ENCODE results near the gene LIX1.
"Not testable (repeated sequence)": the region's sequence is repeated elsewhere in the genome, so short reads cannot be mapped to it uniquely, and the experiment has no call there.

The LIX1 gene

DNA sequence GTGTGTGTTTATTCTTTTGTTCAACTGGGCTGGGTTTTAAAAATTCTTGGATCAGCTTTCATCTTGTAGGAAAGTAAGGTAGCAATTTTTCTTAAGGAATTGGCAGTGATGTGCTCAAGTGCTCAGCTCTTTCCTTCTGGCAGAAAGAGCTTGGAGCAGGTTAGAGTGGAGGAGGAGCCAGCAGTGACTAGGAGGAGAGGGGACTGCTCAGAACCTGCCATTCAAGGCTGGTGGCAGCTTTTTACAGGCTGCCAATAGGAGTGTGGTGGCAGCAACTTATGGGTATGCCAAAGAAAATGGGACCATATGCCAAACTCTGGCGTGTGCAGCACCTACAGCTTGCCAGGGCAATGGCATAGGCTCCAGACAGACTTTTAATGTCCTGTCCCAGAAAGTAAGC, 2.2 kb downstream of the LIX1 start:
- DNase-seq, result not testable (repeated sequence)

DNA sequence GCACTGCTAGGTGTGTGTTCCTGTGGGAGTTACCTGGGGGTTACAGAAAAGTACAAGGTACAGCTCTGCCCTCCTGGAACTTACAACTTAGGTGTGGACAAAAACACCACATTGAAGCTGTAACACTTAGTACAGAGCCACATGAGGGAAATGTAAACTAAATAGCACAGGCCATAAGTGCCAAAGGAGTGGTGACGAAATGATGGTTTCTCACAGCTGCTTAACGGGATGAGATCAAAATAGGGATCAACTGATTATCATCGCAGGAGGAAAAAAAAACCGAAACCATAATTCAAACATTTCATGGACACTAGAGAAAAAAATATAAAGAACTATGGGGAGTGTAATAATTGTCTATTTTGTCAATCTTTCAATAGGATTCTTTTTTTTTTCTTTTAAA, 5.9 kb downstream of the LIX1 start:
- DNase-seq, result no peak

DNA sequence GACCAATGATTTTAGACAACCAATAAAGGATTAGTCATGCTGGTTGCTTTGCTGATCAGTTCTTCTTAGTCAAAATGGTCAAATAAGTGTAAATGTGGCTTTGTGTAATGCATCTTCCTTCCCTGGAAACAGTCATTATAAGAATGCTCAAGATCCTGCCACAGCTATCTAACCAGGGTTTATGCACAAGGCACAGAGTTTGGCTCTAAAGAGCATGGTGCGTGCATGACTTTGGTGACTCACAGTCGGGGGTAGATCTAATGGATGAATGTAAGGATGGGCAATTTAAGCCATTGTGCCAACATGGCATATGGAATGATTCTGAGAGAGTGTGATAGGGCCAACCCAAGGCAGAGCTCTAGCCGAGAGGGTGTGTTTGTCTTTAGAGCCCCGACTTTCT, 6.5 kb downstream of the LIX1 start:
- no peak for DNase-seq

DNA sequence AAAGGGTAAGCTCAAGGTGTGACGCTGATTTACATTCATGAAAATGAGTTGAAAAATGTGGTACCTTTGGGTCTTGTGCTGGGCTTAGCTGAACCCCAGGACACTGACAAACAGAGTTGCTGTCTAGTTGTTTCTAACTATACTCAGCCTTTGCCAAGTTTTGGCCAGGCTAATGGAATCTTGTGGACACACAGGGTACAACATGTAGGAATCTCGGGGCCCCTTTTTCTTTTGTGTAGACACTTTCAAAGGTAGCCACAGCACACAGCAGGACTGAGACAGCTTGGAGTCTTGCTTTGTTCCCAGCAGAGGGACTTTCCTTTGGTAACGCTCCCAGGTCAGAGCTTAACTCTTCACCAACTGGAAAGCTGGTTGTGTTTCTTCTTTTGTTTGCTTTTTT, 7.8 kb downstream of the LIX1 start:
- no peak for DNase-seq

DNA sequence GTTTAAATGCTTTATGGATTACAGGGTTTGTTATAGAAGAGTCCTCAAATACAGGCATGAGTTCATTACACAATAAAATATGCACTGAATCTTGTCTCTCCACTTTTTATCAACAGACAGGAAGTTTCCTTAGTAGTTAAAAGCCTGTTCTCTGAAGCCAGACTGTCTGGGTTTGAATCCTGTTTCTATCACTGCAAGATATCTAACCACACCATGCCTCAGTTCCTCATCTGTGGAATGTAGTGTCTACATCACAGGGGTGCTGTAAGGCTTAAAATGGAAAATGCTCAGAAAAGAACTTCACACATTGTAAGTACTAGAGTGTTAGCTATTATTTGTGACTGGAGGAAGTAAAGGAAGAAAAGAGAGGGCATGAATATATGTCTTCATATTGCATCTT, 9.3 kb downstream of the LIX1 start:
- DNase-seq, result no peak

DNA sequence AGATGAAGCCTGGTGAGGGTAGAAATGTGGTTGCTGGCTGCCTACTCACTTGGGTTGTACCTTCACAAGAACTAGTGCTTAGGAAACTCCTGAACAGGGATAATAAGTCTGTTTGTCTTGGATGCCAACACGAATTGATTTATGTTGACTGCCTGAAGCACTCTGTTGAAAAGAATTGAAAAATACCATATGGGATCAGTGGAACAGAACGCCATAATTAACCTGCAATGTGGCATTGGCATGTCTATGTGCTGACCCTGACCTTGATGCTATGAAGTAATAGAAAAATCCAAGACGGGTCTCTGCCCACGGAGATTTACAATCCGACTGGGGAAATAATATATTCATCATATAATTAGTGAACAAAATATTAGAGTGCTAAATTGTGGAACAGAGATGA, 10.5 kb downstream of the LIX1 start:
- no peak for DNase-seq

DNA sequence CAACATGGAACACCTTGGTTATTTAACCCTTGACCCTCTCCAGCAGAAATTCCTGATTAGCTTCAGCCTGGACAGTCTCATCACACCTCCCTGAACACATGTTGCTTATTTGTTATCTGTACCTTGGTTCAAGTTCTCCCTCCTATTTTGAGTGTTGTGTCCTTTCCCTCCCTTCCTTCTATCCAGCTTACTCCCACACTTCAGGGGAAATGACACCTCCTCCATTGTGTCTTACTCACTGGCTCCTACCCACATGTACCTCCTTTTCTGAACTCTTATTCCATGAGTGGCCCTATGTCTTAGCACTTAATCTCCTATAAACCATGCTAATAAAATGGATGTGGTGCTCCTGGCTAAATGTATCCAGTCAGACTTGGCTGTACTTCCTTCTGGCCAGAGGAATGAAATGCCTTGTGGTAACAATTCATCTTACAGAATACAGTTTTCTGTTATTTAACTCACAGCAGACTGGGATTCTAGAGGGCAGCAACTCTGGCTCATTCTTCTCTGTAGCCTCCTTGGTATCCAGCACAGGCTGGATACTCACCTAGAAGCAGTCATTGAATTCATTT, 11.2 kb downstream of the LIX1 start:
- no peak for DNase-seq

DNA sequence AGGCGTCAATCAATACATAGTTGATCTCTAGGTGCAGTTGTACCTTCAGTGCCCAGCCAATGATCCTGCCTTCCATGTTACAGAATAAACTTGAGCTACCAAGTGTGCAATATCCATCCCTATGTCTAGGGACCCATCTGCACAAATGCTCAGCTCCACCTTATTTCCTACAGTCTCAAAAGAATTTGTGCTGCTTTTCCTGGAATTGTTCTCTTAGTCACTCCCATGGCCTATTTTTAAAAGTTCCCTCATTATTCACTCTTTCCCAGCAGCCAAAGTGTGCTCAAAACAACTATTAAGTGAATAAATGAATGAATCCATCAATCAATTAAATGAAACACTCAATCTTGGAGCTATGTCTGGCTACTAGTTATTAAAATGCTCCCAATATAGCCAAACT, 14.7 kb downstream of the LIX1 start:
- DNase-seq, result no peak

DNA sequence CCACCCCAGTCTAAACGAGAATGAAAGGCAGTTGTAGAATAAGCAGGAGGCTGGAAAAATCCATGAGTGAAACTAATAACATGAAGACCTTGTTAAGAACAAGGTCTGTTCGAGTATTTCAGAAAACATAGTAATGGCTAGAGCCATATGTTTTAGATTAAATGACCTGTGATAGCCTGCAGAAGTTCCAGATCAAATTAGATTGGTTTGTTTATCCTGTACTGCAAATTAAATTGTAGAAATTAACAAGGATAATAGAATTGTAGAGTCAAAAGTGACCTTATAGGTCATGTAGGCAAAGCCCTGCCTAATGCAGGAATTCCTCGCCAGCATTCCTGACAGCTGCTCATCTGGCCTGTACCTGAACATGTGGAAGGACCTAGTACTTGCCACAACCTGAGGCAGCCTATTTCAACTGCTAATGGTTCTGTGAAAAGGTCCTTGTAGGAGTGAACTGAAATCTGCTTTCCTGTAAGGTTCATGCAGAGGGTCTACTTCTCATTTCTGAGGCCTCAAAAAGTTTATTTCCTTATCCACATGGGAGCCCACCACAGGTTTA, 17.2 kb downstream of the LIX1 start:
- no peak for DNase-seq

DNA sequence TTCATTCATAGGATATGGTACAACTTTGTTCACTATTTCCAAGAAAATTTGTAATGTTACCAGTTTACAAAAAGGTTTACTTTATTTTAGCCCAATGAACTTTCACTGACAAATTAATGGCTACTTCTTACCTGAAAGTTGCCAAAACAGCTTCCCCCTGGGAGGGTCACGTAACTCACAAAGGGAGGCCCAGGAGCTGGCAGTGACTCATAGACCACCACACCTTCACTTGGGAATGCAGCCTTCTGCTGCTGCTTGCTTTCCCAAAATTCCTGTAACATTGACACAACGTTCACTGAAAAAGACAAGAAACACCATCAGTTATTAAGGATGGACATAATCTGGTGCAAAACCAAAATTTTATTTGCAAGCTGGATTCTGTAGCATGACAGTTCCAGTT, 18.1 kb downstream of the LIX1 start:
- no peak for DNase-seq

DNA sequence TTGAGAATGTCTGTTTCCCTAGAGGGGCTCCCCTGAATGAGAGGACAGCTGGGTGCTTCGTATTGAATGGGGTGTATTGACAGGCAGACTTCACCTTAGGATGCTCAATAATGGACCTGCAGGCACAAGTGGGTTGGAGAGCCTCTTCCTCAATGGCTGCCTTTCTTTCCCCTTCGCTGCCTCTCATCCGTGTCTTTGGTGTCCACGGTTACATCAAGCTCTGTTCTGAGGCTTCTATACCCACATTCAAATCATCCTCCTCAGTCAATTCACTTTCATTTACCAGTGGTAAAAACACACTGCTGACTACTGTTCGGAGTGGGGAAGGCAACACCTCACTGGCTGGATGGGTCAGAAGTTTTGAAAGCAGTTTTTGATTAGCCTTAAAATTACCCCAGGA, 20.6 kb downstream of the LIX1 start:
- peak; percentile 39 for DNase-seq

DNA sequence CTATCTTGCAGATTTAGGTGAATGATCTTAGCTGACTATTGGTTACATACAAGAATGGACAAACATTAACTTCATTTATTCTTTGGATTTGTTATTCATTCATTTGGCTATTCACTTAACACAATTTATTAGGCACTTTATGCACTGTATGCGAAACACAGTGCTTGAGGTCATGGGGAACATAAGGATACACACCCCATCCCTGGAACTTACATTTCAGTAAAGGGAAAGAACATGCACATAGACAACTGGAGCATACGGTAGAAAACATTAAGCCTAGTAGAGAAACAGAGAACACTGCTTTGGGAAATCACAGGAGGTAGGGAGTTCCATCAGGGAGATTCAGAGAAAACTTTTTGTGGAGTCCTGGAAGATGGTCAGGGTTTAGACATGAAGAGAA, 22.2 kb downstream of the LIX1 start:
- DNase-seq, result no peak

DNA sequence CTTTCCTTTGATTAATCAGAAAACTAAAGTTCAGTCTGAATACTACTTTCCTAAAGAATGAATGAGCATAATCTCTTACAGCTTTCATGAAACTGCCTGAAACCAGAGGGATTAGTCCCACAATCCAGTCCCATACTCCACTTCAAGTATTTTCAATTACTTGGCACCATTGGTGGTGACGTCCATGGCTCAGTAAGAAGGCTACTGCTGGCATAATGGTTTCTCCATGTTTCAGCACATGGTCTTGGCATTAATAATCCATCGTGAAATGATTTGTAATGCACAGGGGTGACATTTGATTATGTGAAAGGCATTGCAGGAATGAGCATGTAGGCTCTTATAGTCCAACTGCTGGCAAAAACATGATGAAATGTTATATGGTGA, 23.4 kb downstream of the LIX1 start:
- DNase-seq, result no peak

DNA sequence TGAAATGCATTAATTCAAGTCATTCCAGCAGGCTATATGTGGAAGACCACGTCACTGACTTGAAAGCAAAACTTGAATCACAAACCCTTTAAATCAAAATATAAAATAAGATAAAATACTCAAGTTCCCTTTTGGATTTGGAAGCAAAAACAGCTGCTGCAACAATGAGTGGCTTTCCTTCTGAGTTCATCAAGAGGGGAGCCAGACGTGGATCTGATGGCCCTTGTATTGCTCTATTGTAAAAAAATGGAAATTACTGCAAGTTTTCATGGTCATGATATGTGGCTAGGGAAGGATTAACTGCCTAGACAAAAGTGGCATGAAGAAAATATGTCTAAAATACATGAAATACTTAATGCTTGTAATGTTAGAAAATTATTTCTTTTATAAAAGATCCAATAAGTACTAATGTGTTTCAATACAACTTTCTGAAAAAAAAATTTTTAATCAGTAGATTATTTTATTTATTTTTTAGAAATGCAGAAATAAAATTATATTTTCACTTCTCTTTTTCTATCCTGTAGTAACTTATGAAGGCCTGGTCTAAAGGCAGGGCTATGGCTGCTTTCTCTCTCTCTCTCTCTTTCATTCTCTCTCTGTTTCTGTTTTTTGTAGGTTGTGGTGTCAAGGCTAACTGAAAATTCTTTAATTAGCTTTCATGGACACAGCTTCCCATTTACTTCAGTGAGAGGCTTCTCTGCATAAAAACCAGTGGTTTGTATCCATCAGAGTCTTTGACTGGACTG, 24.0 kb downstream of the LIX1 start:
- DNase-seq, result no peak

DNA sequence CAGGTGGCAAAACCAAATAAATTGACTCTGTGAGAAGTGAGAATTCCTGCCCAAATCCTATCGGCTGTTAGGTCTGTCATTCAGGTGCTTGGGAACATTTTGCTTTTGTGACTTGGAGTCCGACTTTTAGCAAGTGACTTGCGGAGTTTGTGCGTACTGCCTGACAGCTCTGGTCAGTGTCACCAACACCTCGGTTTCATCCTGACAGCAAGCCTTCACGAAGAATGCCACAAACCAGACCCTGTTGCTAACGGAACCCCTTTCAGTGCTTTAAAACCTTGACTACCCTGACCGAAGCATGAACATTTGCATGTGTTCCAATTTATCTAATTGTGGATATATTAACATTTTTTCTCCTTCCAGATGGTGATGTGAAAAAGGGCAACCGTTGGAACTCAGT, 26.5 kb downstream of the LIX1 start:
- no peak for DNase-seq

DNA sequence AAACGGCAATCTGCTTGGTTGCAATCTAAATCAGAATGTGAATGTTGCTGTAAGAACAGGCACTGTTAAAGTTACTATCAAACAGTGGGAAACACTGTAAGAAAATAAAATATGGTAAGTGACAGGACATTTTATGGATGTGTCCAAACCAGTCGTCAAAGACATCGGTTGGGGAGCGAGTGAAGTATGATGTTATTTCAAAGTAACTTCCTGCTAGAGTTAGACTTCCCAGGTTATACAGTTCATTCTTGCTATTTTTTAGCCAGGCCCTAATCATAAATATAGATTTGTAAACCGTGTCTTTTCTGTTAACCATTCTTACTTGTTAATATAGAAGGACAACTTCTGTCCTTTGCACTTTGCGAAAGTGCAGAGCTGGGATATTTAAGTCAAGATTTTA, 30.2 kb downstream of the LIX1 start:
- DNase-seq, result no peak

DNA sequence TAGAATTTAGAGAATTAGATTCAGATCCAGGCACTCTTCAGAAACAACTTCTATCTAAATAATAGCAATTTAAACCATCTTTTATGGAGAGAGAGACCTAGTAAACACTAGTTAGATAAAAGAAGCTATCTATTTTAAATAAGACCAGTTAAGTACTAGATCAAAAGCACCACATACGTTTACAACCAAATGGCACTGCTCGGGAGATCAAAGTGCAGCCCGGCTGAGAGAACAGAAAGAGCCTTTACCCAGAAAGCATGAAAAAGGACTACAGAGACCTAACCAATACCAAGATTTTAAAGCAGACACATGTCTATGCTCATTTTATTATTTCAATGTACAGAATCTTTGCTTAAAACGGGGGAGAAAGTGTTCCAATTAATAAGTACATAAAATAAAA, 30.8 kb downstream of the LIX1 start:
- DNase-seq, result no peak

DNA sequence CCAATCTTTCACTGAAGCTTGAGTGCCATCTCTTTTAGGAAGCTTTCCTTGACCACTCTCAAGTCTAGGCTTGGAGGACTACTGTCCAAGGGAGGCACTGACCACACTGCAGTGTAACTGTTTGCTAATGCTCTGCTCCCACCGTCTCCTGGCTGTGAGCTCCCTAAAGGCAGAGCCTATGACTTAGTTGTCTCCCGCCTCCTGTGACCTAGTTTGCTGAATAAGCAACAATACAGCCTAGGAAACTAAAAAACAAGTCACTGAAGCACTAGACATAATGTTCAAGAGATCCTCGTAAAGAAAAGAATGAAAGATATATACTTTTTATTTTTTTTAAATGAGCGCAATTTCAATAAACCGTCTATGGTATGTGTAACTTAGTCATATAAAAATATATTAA, 31.4 kb downstream of the LIX1 start:
- no peak for DNase-seq

DNA sequence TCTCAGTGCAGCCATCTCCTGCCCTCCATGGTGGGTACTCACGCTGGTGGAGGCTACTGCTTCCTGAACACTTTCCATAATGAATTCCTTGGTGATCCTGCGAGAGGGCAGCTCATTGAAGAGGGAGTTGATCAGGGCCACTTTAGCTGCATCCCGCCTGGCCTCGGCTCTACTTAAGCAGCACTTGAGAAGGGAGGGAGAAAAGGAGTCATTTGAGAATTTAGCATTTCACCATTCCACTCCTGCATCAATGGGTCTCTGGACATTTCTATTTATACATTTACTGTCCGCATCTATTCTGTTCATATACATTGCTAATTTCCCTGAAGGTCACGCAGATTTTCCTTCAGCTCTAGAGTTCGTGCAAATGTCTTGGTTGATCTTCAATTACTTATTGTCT, 35.1 kb downstream of the LIX1 start:
- DNase-seq, result peak; percentile 48

DNA sequence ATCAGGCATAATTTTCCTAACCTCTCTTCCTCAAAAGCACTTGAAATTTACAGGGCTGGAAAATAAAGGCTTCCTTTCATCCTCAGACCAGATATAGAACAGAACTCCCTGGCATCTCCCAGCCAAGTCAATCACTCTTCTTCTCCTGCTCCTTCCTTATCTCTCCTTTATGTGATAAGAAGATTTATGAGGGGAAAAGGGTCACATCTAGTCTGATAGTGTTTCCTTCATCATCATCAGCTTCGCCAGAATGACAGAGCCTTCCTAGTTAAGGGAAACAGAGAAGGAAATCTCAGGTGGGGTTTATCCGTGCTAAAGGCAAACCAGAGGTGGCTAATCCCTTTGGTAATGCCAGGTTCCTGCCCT, 36.2 kb downstream of the LIX1 start:
- DNase-seq, result no peak

DNA sequence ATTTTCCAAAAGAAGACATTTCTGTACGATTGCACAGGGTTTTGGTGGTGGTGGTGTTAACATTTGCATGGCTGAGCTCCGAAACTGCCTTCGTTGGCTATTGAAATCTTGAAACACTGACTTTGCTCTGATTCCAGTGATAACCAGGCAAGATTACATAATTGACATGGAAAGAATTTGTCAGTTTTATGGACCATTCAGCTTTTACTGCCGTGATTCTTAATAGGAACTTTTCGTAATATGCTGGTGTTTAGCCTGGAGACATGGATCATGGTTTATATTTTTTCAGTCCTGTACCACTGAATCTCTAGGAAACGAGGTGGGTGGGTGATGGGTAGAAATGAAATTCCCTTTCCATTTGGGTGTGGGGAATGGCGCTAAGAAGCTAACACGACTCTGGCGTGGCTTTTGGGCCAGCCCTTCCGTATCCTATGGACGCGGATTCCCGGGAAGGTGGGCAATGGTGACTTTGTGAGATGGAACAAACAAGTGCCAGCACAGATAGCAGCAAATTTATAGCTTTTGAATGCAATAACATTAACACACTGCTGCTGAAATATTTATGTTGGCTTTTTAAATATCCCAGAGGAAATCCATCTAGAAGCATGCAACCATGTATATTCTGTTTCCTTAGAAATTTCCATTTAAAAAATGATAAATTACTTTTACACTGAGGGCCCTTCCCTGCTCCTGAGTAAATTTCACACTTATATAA, 36.8 kb downstream of the LIX1 start:
- DNase-seq, result no peak

DNA sequence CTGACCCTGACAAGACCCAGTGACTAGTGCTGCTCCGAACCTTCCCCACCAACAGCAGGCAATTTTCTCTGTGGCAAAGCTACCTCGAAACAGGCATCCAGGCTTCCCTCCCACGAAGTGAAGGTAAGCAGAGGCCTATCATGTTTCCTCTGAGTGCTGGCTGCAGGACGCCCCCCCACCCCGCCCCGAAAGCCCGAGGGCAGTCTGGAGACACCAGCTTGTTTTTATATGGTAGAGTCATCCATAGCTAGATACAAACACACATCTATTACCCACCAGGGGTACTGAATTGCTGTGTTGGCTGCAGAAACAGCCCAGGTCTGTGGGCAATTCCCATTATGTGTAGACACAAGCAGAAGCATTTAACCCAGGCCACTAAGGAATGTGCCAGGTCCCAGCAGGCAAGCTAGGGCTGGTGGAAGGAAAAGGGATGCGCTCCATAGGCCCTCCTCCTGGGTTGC, 40.4 kb downstream of the LIX1 start:
- no peak for DNase-seq

DNA sequence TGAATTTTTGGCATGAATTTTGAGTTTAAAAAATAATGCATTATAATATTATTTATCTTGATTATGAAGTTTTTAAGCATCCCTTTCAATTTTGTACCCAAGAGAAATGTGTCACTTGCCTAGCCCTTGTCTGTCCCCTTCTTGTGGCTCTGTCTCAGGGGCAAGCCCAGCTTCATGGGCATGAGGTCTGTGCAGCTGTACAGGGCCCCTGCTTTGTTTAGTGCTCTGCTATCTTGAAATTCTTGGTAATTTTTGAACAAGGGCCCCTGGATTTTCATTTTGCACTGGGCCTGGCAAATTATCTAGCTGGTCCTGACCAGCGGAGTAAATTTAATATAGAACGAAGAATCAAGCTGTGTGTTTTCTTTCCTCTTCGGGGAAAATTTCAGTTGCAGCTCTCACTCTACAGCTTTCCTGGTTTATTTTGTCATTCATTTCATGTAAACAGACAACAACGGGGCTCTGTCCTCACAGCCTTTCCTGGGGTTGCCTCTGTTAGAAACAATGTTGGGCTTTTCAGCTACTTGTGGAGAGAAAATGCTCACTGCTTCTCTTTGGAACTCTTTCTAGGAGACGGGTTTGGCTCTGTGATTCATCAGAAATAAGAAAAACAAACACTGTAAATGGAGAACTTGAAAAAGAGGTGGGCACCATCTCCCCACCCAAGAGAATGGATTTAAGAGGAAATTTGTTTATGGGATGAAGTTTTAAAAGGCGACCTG, 41.1 kb downstream of the LIX1 start:
- DNase-seq, result no peak

DNA sequence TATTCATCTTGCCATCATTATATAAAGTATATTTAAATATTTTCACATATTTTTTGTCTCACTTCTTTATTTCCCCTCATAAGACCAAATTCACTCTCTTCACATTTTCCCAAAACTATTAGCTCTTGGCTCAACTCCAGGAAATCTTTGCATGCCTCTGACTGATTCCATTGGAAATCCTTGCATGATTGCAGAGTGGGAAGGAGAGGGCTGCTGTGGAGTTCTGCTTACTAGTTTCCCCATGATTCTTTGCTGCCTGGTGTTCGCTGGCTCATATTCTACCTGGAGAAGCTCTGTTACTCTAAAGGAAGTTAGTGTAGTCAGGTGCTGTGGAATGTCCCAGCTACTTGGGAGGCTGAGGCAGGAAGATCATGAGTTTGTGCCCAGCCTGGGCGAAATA, 41.9 kb downstream of the LIX1 start:
- no peak for DNase-seq
